GM18519 (cell line): ENCODE data around the gene TLE3.

Source experiments
- ATAC-seq: cut with Tn5 transposase; IDR thresholded peaks from one replicate; pipeline ENCODE4 v1.9.1; 2021; ENCODE audit warnings: mild to moderate bottlenecking, moderate library complexity; ENCODE audit not compliant: unreplicated experiment, low FRiP score

TLE3 gene

DNA sequence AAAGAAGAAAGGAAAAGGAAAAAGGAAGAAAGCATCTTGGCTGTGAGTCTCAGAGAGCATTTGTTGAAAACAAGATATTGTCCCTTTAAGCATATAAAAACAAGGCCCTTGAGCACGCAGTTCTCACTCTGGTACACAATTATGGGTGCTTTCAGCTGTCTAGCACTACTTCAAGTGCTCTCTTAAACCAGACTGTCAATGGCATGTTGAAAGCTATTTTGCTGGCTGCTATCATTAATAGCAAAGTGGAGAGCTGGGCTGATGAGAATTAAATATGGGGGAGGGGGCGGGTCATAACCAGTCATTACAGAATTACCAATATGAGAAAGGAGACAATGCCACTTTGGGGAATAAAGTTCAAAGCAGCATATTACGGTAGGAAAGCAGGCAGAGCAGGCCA lies 9.3 kb downstream of the TLE3 start:
- ATAC-seq: no peak

DNA sequence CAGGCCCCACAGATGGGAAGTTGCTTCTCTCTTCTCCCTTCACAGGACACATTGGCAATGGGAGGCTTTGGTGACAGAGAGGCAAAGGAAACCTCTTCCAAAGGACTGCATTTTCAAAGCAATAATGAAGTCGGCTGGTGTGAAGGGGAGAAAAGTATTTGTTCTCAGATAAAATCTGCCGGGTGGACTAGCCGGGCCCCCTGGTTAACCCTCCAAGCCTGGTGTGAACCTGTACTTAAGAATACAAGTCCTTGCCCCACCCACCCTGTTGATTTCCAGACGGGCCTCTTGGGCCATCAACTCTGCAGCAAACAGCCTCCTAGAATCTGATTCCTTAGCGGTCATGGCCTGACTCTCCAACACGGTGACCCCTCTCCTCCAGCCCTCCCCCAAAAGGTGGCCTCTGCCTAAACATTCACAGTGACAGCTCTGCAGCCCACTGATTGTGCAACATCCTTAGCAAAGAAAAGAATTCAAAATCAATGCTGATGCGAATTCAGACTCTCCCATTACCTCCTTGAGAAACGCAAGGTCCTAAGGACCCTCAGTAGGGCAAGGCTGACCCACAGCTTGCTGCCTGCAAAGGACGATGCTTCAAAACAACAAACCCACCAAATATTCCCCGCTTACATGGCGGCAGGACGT lies 9.9 kb downstream of the TLE3 start:
- no peak for ATAC-seq

DNA sequence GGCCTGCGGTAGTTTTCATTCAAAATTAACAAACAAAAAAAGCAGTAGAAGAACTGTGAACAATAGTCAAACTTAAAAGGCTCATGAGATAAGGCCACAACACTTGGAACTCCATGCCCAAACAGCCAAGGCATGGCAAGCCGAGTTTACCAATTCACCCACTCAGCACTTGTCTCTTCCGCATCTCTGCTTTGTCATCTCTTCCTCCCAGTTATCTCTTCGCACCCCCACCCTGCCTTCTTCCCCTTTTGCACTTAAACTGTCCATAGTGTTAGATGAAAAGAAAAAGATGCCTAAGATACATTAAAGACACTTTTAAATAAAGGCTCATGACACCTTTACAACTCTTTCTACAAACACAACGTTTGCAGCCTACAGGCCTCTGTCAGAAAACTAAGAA lies 11.1 kb downstream of the TLE3 start:
- ATAC-seq: no peak

DNA sequence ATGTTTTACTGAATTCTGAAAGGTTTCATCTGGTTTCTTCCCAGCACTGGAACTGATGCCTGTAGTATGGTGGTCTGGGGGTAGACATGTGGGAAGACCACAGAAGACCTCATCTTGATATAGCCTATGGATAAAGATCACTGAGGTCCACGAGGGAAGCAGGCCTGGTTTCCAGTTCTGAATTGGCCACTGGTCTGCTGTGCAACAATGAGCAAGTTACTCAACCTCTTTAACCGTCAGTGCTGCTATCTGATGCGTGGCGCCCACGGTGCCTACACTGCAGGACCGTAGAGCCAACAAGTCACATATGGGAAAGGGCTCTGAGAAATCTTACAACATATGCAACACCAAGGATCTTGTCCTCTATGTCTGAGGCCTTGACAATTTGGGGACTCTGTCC lies 13.3 kb downstream of the TLE3 start:
- ATAC-seq: no peak

DNA sequence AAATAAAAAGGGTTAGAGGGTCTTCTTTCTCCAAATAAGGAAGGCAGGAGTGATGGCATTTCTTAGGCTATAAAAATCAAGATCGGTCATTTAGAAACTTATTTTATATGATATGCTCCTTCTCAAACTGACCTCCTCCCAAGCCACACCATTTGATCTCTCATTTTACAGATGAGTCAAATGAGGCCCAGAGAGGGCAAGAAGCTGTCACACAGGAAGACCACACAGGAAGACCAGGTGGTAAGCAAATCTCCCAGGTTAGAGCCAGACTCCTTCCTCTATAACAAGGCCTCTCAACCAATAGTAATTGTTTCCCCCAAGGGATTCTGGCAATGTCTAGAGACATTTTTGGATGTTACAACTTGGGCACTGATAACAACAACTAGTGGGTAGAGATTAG lies 13.8 kb downstream of the TLE3 start:
- ATAC-seq: no peak

DNA sequence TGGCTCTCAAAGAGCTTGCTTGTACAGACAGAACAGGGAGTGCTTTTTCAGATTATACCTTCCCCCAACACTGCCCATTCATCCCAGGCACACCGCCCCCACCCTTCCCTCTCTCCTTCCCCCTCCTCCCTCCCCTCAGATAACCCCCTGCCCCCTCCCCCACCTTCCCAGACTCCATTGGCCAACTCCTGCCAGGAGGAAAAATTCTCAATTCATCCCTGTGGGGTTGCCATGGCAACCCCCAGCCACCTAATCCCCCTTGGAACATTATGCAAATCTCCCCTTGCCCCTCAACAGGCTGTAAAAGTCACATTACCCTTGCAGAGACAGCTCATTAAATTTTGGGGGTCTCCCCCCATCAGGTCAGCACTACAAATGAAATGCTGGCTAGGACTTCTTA lies 14.3 kb downstream of the TLE3 start:
- no peak for ATAC-seq

DNA sequence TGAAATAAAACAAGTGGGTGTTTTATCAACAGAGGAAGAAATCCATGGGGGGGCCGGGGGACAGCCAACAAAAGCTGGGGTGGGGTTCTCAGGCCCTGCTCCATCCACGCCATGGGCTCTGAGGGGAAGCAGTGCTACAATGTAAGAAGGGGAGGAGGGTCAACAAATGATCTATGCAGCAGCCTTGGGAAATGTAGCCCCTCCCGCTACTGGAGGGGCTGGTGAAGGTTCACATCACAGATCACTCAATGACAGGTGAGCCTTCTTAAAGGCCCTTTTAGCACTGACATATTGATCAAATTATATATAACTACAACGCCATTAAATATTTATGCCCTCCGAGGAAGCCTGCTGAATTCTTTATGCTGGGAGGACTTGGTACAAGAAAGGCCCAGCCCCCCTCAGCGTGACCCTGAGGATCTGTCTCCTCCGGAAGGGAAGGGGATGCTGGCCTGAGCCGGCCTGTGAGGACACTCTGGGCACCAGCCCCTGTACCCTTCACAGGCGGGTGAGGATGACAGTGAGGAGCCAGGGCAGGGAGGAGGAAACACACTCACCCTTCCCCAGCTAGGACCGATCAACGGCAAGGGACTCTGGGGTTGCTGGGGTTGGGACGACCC lies 15.3 kb downstream of the TLE3 start:
- no peak for ATAC-seq

DNA sequence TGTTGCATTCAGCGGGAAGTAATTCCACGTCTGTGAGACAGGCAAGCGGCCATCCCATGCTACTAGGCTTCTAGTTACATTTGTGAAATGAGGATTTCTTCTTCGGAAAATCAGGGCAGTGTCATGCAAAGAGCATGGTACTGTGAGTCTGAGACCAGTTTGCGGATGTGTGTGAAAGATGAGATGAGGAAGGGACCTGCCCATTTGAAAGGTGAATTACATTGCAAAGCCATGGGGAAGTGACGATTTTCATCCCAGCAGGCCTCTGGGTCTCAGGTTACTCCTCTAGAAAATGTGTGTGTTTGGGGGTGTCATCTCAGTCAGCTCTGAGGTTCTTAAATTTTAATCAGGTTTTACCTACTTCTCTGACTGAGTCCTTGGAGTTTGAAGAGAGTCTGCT lies 16.1 kb downstream of the TLE3 start:
- ATAC-seq: no peak

DNA sequence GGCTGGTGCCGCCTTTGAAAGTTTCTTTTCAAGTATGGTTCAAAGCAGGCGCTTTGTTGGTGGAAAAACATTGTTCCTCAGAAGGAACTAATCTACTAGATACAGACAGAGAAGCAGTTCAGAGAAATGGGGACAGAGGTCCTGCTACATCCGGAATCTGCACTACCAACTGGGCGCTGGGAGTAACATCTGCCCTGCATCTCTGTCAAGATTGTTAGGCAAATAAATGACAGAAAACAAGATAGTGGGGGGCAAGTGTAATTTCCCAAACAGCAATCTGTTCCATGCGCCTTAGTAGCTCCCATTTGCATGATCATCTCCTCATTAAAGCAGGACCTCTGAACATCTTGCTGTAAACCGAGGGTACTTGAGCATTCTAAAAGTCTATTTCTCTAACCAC lies 17.4 kb downstream of the TLE3 start:
- ATAC-seq: no peak

DNA sequence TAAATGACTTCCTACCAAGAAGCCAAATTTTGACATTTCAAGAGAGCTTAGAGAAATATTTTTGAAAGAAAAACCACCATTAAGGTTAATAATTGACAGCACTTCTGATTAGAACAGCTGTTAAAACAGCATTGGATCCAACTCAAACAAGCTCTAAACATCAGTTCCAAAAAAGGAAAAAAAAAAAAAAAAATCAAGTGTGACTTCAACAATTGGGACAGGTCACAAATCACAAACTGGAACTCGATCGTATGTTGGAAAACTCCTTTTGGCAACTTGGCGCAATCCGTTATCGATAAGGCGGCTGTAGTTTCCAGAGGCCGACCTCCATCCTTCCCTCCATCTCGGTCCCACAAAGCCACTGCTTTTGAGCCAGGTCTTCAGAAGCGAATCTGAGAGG lies 17.8 kb downstream of the TLE3 start:
- ATAC-seq: no peak

DNA sequence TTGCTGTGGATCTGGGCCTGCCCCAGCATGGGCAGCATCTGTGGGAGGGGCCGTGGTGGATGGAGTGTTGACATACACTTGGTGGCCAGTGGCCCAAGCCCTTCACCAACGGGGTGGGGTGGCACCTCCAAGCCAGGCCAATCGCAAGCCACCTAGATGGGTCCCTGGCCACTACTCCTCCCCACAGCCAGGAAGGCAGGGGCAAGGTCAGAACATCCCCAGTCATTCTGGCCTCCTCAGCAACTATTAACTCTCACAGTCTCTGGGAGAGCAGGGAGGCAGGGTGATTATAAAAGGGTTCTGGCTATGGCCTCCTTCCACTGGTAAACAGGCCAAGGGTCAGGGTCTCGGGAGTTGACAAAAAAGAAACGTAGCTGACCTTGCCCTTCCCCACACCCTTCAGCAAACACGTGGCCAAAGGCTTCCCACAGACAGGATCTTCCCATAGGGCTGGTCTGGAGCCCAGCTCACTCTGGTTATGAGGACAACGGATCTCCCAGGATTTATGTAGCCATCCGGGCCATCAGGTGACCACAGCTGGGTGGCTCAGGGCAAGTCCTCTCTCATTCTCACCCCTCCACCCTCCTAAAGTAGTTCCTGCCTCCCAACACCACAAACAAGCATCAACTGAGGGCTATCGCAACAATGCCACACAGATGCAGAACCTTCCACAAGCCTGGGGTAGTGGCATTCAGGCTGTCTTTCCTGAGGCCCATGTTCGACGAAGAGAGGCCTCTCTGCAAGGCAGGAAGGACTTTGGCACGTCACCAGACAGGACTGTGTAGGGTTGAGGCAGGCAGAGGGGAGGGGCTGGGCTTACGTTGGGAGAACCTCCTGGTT lies 18.9 kb downstream of the TLE3 start:
- no peak for ATAC-seq

DNA sequence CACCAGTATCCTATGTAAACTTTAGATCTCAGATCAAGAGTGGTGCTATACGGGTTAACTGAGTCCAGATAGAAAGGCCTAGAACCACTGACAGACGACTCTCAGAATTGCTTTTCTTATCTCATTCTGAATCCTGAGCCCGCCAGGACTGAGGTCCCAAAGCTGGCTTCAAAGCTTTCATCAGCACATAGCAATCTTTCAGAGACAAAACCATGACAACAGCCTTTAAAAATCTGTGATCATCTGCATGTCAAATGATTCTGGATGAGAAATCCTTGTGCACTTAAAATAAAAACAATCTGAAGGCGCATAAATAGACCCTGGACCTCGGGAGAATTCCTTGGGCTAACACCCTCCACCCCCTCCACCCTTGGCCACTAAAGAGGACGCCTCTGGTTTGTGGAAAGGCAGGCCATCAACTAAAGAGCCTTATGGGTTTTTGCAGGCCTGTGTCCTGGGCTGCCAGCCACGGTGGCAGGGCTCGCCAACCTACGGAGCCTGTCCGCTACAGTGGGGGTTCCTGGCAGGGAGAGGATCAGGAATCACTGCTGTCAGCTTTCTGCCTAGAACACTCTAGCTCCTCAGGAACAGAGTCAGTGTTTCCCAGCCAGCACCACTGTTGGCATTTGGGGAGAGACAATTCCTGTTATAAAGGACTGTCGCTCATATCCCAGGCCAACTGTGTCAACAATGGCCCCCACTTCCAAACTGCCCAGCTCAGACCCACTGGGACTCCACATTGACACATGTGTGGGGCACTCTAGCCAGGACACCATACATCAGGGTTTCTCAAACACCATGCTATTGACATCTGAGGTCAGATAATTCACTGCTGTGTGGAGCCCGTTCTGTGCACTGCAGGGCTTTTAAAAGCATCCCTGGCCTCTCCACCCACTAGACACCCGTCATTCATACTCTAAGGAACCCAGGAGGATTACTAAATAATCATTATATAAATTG lies 20.2 kb downstream of the TLE3 start:
- no peak for ATAC-seq

DNA sequence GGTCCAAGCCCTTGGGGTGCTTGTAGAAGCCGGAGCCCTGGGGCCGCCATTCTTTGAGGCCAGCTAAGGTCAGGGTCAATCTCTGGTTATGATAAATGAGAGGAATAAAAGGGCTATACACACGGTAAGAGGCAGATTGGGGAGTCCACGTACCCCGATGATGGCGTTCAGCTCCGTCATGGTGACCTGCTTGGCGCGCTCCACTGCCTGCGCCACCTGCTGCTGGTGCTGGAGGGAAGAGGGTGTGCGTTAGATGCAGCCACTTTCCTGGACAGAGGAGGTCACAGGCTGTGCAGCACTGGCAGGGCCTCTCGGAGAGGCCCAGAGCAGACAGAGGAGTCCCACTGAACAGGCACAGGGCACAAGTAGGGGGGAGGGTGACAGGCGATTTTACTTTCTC lies 23.3 kb downstream of the TLE3 start:
- no peak for ATAC-seq

DNA sequence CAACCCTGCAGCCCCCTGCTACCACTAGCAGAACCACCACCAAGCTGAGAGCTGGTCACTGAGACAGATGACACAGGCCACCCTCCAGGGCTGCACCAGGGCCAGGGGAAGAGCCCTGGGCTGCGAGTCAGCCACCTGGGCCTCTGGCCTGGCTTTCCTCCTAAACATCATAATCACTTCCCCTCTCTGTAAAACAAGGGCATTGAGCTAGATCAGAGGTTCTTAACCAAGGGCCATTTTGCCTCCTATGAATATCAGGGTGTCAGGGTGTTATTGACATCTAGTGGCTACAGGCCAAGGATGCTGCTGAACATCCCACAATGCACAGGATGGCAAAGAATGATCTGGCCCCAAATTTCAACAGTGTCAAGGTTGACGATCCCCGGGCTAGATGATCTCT lies 25.2 kb downstream of the TLE3 start:
- no peak for ATAC-seq

DNA sequence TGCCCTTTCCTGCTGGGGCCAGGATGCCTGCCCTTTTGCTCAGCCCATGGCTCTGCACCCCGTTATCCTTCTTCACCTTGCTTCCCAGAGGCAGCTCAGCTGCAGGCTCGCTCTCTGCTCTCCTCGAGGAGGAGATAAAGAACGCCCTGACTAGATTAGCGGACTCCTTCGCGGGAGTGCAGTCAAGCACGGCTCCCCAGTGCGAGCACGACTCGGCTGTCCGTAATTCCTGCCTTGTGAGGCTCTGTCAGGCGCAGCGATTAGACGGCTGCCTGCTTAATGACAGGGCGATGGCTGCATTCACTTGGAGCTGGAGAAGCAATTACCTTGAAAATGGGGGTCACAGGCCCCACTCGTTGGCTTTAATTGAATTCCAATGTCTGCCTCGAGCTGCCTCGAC lies 25.9 kb downstream of the TLE3 start:
- ATAC-seq: no peak

DNA sequence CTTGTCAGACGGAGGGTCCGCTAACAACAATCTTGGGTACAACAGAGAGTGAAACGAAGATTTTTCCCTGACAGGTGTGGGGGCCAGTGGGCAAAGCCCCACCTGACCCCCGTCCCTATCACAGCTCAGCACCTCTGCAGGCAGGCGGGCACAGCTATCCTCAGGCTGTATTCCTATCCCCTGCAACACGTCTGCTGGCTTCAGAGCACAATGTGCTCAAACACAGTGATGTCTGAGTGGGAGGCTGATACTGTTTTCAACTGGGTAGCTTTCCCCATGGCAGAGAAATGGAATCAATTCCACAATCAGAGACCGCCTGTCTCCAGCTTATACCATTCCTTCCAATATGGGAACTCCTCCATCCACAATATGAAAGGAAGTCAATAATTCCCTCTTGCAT lies 28.0 kb downstream of the TLE3 start:
- ATAC-seq: no peak

DNA sequence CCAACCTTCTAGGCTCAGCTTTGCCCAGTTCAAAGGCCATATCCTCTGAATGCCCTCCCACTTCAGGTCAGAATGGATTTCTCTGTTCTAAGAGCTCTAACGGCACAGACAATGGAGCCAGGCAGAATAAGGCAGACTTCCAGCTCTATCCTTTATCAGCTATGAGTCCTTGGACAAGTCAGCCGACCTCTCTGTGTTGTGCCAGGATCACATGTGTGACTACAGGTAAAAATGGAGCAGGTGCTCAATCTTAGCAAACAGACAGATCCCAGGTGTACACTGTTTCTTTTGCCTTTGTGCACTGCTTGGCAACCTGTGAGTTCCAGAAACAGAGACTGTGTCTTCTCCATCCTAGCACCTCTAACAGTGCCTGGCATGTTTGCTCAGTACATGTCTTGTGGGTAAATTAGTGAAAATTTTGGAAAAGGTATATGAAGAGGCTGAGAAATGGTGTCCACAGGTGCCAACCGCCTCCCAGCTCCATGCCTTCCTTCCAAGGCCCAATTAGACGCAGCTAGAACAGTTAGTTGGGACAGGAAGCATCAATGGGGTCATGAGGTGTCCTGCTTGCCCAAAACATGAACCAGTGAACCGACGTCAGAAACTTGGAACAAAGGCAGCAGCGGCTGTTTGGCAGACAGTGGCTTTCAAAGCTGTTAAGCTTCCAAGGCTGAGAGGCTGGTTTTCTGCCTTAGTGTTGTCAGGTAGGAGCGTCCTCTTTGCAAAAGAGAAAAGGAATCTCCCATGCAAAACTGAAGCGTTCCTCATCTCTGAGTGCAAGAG lies 28.7 kb downstream of the TLE3 start:
- no peak for ATAC-seq

DNA sequence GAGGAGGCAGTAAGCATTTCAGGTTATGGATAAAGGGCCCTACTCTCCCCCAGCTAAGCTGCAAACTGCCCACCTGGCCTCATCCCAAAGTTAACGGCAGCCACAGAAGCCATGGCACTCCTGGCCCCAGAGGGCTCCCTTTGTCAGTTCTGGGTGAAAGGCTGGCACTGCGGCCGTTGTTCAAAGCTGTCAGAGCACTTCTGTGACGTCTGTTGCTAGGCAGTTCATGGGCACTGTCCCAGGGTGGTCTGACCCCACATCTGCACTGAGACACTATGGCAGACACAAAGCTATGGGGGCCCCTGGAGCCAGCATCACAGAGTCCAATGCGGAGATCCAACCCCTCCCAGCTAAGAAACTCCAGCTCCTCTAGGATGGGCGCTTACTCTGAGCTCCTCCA lies 30.0 kb downstream of the TLE3 start:
- no peak for ATAC-seq

DNA sequence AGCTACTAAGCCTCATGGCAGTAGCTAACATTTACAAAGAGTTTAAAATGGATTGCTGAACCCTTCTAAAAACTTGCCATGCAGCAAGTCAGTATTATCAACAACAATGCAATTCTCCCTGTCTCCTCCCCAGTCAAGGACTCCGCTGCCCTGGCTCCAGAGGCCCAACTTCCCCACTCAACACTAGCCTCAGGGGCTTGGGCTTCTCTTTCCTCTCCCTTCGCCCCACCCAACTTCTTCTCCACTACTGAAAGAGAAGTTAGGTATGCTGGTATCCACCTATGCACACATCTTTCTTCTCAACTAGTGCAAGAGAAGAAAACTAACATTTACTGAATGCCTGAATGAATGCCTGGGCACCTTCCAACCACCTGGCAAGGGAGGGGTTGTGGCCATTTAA lies 30.7 kb downstream of the TLE3 start:
- ATAC-seq: no peak

DNA sequence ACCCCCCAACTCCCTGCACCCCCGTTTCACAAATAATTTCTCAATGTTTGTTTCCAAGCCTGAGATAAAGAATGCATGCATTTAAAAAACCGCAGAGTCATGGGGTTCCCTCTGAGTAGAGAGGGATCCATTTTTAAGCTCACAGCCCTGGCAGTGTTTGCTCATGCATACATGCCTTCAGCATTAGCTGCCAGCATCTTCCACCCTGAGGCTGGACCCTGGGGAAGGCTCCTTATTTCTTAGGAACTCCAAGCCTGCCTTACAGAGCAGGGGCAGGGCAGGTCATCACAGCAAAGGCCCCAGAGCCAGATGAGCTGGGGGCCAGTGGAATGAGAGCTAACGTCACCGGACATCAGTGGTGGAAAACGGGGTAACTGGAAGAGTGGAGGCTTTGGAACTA lies 31.3 kb downstream of the TLE3 start:
- no peak for ATAC-seq
